ENCODE measurements around the gene PDZRN3. TPM values are rescaled to one million over a fixed set of nuclear protein-coding genes. Genes with fewer than 3 reads are reported as not detected.
A peak's percentile ranks its signal among the peaks of the same experiment; 100 is the strongest.

The PDZRN3 gene
- total RNA-seq, 8 experiments from 2014 or later, result 13.0 to 99.9 (median 18.9) TPM

- in situ Hi-C loops (cut with MboI; ENCODE audit: low pct_unique_long_range_greater_than_20kb in 2 of 9, low sequenced_read_pairs in 9 of 9, unreplicated experiment in 9 of 9), result no loop called here
- Histone ChIP-seq H3K4me3 (no peak overlapping the region), H3K27ac (no peak overlapping the region), H3K4me1 (replicated peaks in 1 of 2) (peaks cover 3% of the 10 kb centered on the region in 2 donors)
- WGBS, 10 experiments, result 25 to 100% (median 100%) methylated on average over 1 of the region's 1 CpG; no CpG with 5 or more reads in 2 of the 10 experiments
- no peak for ATAC-seq (replicated peaks in 6 of 8)
Observed at GRCh38 chr3:73540969-73541740, 83.6 kb downstream of the PDZRN3 start.

- in situ Hi-C loops (cut with MboI; ENCODE audit: low pct_unique_long_range_greater_than_20kb in 2 of 9, low sequenced_read_pairs in 9 of 9, unreplicated experiment in 9 of 9), result no loop called here
- no peak for ATAC-seq (replicated peaks in 6 of 8)
- peaks cover 0 to 3% of the 10 kb centered on the region in 2 donors for H3K4me1 ChIP-seq (replicated peaks in 1 of 2)
- no peak overlapping the region for H3K27ac ChIP-seq
- no peak overlapping the region for H3K4me3 ChIP-seq
- WGBS, 10 experiments, result 15 to 100% (median 84%) methylated on average over 1 to 2 of the region's 2 CpGs
Observed at GRCh38 chr3:73538486-73538885, 86.3 kb downstream of the PDZRN3 start.

GRCh38 chr3:73536952-73537351 lies 87.8 kb downstream of the PDZRN3 start:
- in situ Hi-C loops (cut with MboI; ENCODE audit: low pct_unique_long_range_greater_than_20kb in 2 of 9, low sequenced_read_pairs in 9 of 9, unreplicated experiment in 9 of 9), result no loop called here
- ATAC-seq (replicated peaks in 6 of 8), result no peak
- no peak overlapping the region for H3K27ac ChIP-seq
- peaks cover 0 to 3% of the 10 kb centered on the region in 2 donors for H3K4me1 ChIP-seq (replicated peaks in 1 of 2)
- no peak overlapping the region for H3K4me3 ChIP-seq

- no peak for ATAC-seq (replicated peaks in 6 of 8)
- Histone ChIP-seq H3K27ac (no peak overlapping the region), H3K4me1 (replicated peaks in 1 of 2) (peaks cover 0 to 3% of the 10 kb centered on the region in 2 donors), H3K4me3 (no peak overlapping the region)
- 53 to 100% (median 100%) methylated on average over 1 to 4 of the region's 4 CpGs; no CpG with 5 or more reads in 3 of the 10 experiments for WGBS, 10 experiments
- in situ Hi-C loops (cut with MboI; ENCODE audit: low pct_unique_long_range_greater_than_20kb in 2 of 9, low sequenced_read_pairs in 9 of 9, unreplicated experiment in 9 of 9), result no loop called here
Observed at GRCh38 chr3:73536336-73536895, 88.3 kb downstream of the PDZRN3 start.

- H3K27ac ChIP-seq, result no peak overlapping the region
- H3K4me1 ChIP-seq (replicated peaks in 1 of 2), result peaks cover 0 to 3% of the 10 kb centered on the region in 2 donors
- in situ Hi-C loops (cut with MboI; ENCODE audit: low pct_unique_long_range_greater_than_20kb in 2 of 9, low sequenced_read_pairs in 9 of 9, unreplicated experiment in 9 of 9), result no loop called here
- no peak for ATAC-seq (replicated peaks in 6 of 8)
- H3K4me3 ChIP-seq, result no peak overlapping the region
Observed at GRCh38 chr3:73535931-73536330, 88.8 kb downstream of the PDZRN3 start.

GRCh38 chr3:73535137-73535536 lies 89.6 kb downstream of the PDZRN3 start:
- H3K4me1 ChIP-seq (replicated peaks in 1 of 2), result peaks cover 0 to 3% of the 10 kb centered on the region in 2 donors

GRCh38 chr3:73530022-73530396 lies 94.7 kb downstream of the PDZRN3 start:
- 17 to 100% (median 67%) methylated on average over 2 to 4 of the region's 4 CpGs for WGBS, 10 experiments
- ATAC-seq (replicated peaks in 6 of 8), result no peak
- in situ Hi-C loops (cut with MboI; ENCODE audit: low pct_unique_long_range_greater_than_20kb in 2 of 9, low sequenced_read_pairs in 9 of 9, unreplicated experiment in 9 of 9), result no loop called here
- H3K4me3 ChIP-seq, result no peak overlapping the region
- H3K27ac ChIP-seq, result no peak overlapping the region
- H3K4me1 ChIP-seq (replicated peaks in 1 of 2), result peaks cover 6 to 14% of the 10 kb centered on the region in 2 donors

More at GRCh38 chr3:73535137-73535536, 89.6 kb downstream of the PDZRN3 start:
- H3K27ac ChIP-seq, result no peak overlapping the region
- in situ Hi-C loops (cut with MboI; ENCODE audit: low pct_unique_long_range_greater_than_20kb in 2 of 9, low sequenced_read_pairs in 9 of 9, unreplicated experiment in 9 of 9), result no loop called here
- H3K4me3 ChIP-seq, result no peak overlapping the region
- ATAC-seq (replicated peaks in 6 of 8), result no peak

- H3K4me3 ChIP-seq, result no peak overlapping the region
- WGBS, 10 experiments, result 52 to 100% (median 80%) methylated on average over 1 to 2 of the region's 3 CpGs; no CpG with 5 or more reads in 5 of the 10 experiments
- in situ Hi-C loops (cut with MboI; ENCODE audit: low pct_unique_long_range_greater_than_20kb in 2 of 9, low sequenced_read_pairs in 9 of 9, unreplicated experiment in 9 of 9), result no loop called here
- no peak overlapping the region for H3K27ac ChIP-seq
- H3K4me1 ChIP-seq (replicated peaks in 1 of 2), result peaks cover 6 to 14% of the 10 kb centered on the region in 2 donors
- peak in 4 of 8 experiments; percentile 30 to 59 (median 48) for ATAC-seq (replicated peaks in 6 of 8)
Observed at GRCh38 chr3:73529308-73530021, 95.3 kb downstream of the PDZRN3 start.

- in situ Hi-C loops (cut with MboI; ENCODE audit: low pct_unique_long_range_greater_than_20kb in 2 of 9, low sequenced_read_pairs in 9 of 9, unreplicated experiment in 9 of 9), result no loop called here
- no peak for ATAC-seq (replicated peaks in 6 of 8)
- Histone ChIP-seq H3K4me1 (replicated peaks in 1 of 2) (peaks cover 6 to 14% of the 10 kb centered on the region in 2 donors), H3K4me3 (no peak overlapping the region), H3K27ac (no peak overlapping the region)
- WGBS, 10 experiments, result 67 to 100% (median 93%) methylated on average over 1 to 6 of the region's 6 CpGs; no CpG with 5 or more reads in 1 of the 10 experiments
Observed at GRCh38 chr3:73525591-73525990, 99.2 kb downstream of the PDZRN3 start.

- in situ Hi-C loops (cut with MboI; ENCODE audit: low pct_unique_long_range_greater_than_20kb in 2 of 9, low sequenced_read_pairs in 9 of 9, unreplicated experiment in 9 of 9), result loop anchor here in 1 of 9 experiments (25.0 kb wide), 1 partner anchor 239 kb away; no protein-coding TSS in a partner anchor
- ATAC-seq (replicated peaks in 6 of 8), result no peak
- 7 to 100% (median 85%) methylated on average over 1 to 2 of the region's 2 CpGs; no CpG with 5 or more reads in 1 of the 10 experiments for WGBS, 10 experiments
- peaks cover 0 to 4% of the 10 kb centered on the region in 2 donors for H3K4me1 ChIP-seq (replicated peaks in 1 of 2)
- H3K4me3 ChIP-seq, result no peak overlapping the region
- no peak overlapping the region for H3K27ac ChIP-seq
Observed at GRCh38 chr3:73523661-73524060, 101.1 kb downstream of the PDZRN3 start.

- WGBS, 10 experiments, result 0 to 100% (median 74%) methylated on average over 1 to 7 of the region's 7 CpGs; no CpG with 5 or more reads in 1 of the 10 experiments
- Histone ChIP-seq H3K27ac (no peak overlapping the region), H3K4me3 (no peak overlapping the region), H3K4me1 (replicated peaks in 1 of 2) (peaks cover 0 to 4% of the 10 kb centered on the region in 2 donors)
- in situ Hi-C loops (cut with MboI; ENCODE audit: low pct_unique_long_range_greater_than_20kb in 2 of 9, low sequenced_read_pairs in 9 of 9, unreplicated experiment in 9 of 9), result loop anchor here in 1 of 9 experiments (25.0 kb wide), 1 partner anchor 240 kb away; no protein-coding TSS in a partner anchor
- ATAC-seq (replicated peaks in 6 of 8), result peak in 3 of 8 experiments; percentile 13 to 63 (median 20)
Observed at GRCh38 chr3:73521734-73522336, 102.9 kb downstream of the PDZRN3 start.

- in situ Hi-C loops (cut with MboI; ENCODE audit: low pct_unique_long_range_greater_than_20kb in 2 of 9, low sequenced_read_pairs in 9 of 9, unreplicated experiment in 9 of 9), result loop anchor here in 1 of 9 experiments (25.0 kb wide), 1 partner anchor 241 kb away; no protein-coding TSS in a partner anchor
- WGBS, 10 experiments, result 0 to 90% (median 6%) methylated on average over 1 to 9 of the region's 13 CpGs; no CpG with 5 or more reads in 3 of the 10 experiments
- Histone ChIP-seq H3K4me1 (replicated peaks in 1 of 2) (peaks cover 0 to 4% of the 10 kb centered on the region in 2 donors), H3K27ac (no peak overlapping the region), H3K4me3 (no peak overlapping the region)
- ATAC-seq (replicated peaks in 6 of 8), result peak in 3 of 8 experiments; percentile 68 to 85 (median 79)
Observed at GRCh38 chr3:73520931-73521461, 103.7 kb downstream of the PDZRN3 start.
